Mesenchymal stem cell (in vitro differentiated cells and primary cell): ENCODE results near the gene ASPDH.

Experiments
- DNase-seq: peaks from one replicate; pipeline ENCODE4 v3.0.0-alpha.2; 2013
- H2AFZ ChIP-seq: one replicate; pipeline ENCODE4 v1.6.1; 2013; ENCODE audit warnings: low read depth, mild to moderate bottlenecking, control low read depth, inconsistent platforms, low read length, moderate library complexity
- H2AK5ac ChIP-seq: 2 replicates; pipeline ENCODE4 v1.6.1; 2013; ENCODE audit warnings: low read length, moderate library complexity, mild to moderate bottlenecking, inconsistent platforms; ENCODE audit not compliant: severe bottlenecking
- H2BK120ac ChIP-seq: one replicate; pipeline ENCODE4 v1.6.1; 2013; ENCODE audit warnings: low read depth, mild to moderate bottlenecking, inconsistent platforms, low read length, moderate library complexity
- H2BK12ac ChIP-seq, 2 experiments: one replicate each; pipeline ENCODE4 v1.6.1; 2013; ENCODE audit warnings: inconsistent platforms in 2 of 2, low read length in 2 of 2, mild to moderate bottlenecking in 2 of 2, moderate library complexity in 2 of 2, control low read depth in 1 of 2
- H2BK15ac ChIP-seq: one replicate; pipeline ENCODE4 v1.6.1; 2013; ENCODE audit warnings: mild to moderate bottlenecking, low read depth, inconsistent platforms; ENCODE audit not compliant: poor library complexity, severe bottlenecking
- H2BK5ac ChIP-seq: 2 replicates; pipeline ENCODE4 v1.6.1; 2013; ENCODE audit warnings: low read depth, mild to moderate bottlenecking, low read length, control low read depth, inconsistent platforms; ENCODE audit not compliant: poor library complexity, severe bottlenecking
- H3K14ac ChIP-seq, 2 experiments: one replicate each; pipeline ENCODE4 v1.6.1; 2013; ENCODE audit warnings: inconsistent platforms in 2 of 2, low read length in 2 of 2, control low read depth in 1 of 2, mild to moderate bottlenecking in 1 of 2, moderate library complexity in 1 of 2
- H3K18ac ChIP-seq, 2 experiments: one replicate each; pipeline ENCODE4 v1.6.1; 2013; ENCODE audit warnings: inconsistent platforms in 2 of 2, low read length in 2 of 2, control low read depth in 1 of 2, low read depth in 1 of 2, mild to moderate bottlenecking in 1 of 2
- H3K23ac ChIP-seq, 2 experiments: one replicate each; pipeline ENCODE4 v1.6.1; 2013; ENCODE audit warnings: inconsistent platforms in 2 of 2, low read length in 2 of 2, mild to moderate bottlenecking in 2 of 2, moderate library complexity in 2 of 2, control low read depth in 1 of 2
- H3K27ac ChIP-seq: 2 replicates; pipeline ENCODE4 v1.5.1; 2013; ENCODE audit warnings: mild to moderate bottlenecking, moderate library complexity, low read length, control low read depth, inconsistent platforms; ENCODE audit not compliant: poor library complexity, severe bottlenecking
- H3K27me3 ChIP-seq, 2 experiments: 2 replicates each; pipeline versions ENCODE4 v1.6.1 to v1.7.0; 2013; ENCODE audit warnings: low read length in 2 of 2, mild to moderate bottlenecking in 2 of 2, moderate library complexity in 2 of 2, control low read depth in 1 of 2, inconsistent platforms in 1 of 2; ENCODE audit not compliant: control insufficient read depth in 1 of 2, insufficient read depth in 1 of 2
- H3K36me3 ChIP-seq, 2 experiments: 2 replicates each; pipeline versions ENCODE4 v1.6.1 to v1.7.0; 2013; ENCODE audit warnings: low read length in 2 of 2, control low read depth in 1 of 2, inconsistent platforms in 1 of 2, low read depth in 1 of 2, mild to moderate bottlenecking in 1 of 2; ENCODE audit not compliant: insufficient read depth in 2 of 2, control insufficient read depth in 1 of 2
- H3K4ac ChIP-seq, 2 experiments: one replicate each; pipeline ENCODE4 v1.6.1; 2013; ENCODE audit warnings: inconsistent platforms in 2 of 2, low read length in 2 of 2, mild to moderate bottlenecking in 2 of 2, moderate library complexity in 2 of 2, control low read depth in 1 of 2, low read depth in 1 of 2
- H3K4me1 ChIP-seq: 2 replicates; pipeline ENCODE4 v1.6.1; 2013; ENCODE audit warnings: low read depth, low read length, control low read depth; ENCODE audit not compliant: control insufficient read depth, insufficient read depth
- H3K4me2 ChIP-seq: 2 replicates; pipeline ENCODE4 v1.6.1; 2013; ENCODE audit warnings: low read length, mild to moderate bottlenecking, inconsistent platforms; ENCODE audit not compliant: poor library complexity, severe bottlenecking
- H3K4me3 ChIP-seq, 2 experiments: 2 replicates each; pipeline versions ENCODE4 v1.5.1 to v1.7.0; 2013; ENCODE audit warnings: low read length in 2 of 2, mild to moderate bottlenecking in 2 of 2, control low read depth in 1 of 2, low read depth in 1 of 2; ENCODE audit not compliant: insufficient read depth in 1 of 2
- H3K79me1 ChIP-seq: replicated peaks from 2 replicates; pipeline ENCODE4 v1.6.1; 2013; ENCODE audit warnings: mild to moderate bottlenecking, control low read depth, low read length, inconsistent platforms; ENCODE audit not compliant: poor library complexity, severe bottlenecking
- H3K9ac ChIP-seq: 2 replicates; pipeline ENCODE4 v1.7.0; 2013; ENCODE audit warnings: mild to moderate bottlenecking, low read length, moderate library complexity
- H3K9me3 ChIP-seq: 2 replicates; pipeline ENCODE4 v1.7.0; 2013; ENCODE audit warnings: mild to moderate bottlenecking, low read length; ENCODE audit not compliant: control insufficient read depth
- H4K8ac ChIP-seq: one replicate; pipeline ENCODE4 v1.6.1; 2013; ENCODE audit warnings: inconsistent platforms, mild to moderate bottlenecking, low read length, moderate library complexity
- H4K91ac ChIP-seq: one replicate; pipeline ENCODE4 v1.6.1; 2013; ENCODE audit warnings: mild to moderate bottlenecking, low read length, inconsistent platforms
- WGBS: methylation state at CpG from one replicate; pipeline ENCODE4 v1.1.7; 2013; ENCODE audit warnings: mixed read lengths; 5-methylcytosine and 5-hydroxymethylcytosine counted together

Gene ASPDH

GRCh38 chr19:50555450-50556281 is 42.0 kb upstream of the ASPDH start:
- 58% methylated on average over 23 of the region's 28 CpGs for WGBS
- Histone ChIP-seq H3K4me3 (no peak overlapping the region), H3K27ac (no peak overlapping the region), H3K4me1 (no peaks in the 10 kb centered on the region), H4K91ac (no peak overlapping the region), H3K4me2 (no peak overlapping the region), H2BK15ac (no peak overlapping the region), H3K23ac (no peak overlapping the region), H2AFZ (no peak overlapping the region), H2AK5ac (no peak overlapping the region), H2BK5ac (no peak overlapping the region), H3K79me1 (no peaks in the 10 kb centered on the region), H3K18ac (no peak overlapping the region), H3K14ac (no peak overlapping the region), H3K27me3 (peaks cover 0 to 73% of the 10 kb centered on the region in 2 experiments), H2BK12ac (no peak overlapping the region), H2BK120ac (no peak overlapping the region), H3K4ac (no peak overlapping the region), H4K8ac (no peak overlapping the region), H3K9ac (no peak overlapping the region), H3K36me3 (no peaks in the 10 kb centered on the region), H3K9me3 (no peaks in the 10 kb centered on the region)
- peak; percentile 1 for DNase-seq

- Histone ChIP-seq H2AFZ (no peak overlapping the region), H3K4me2 (no peak overlapping the region), H2AK5ac (no peak overlapping the region), H3K27me3 (peaks cover 0 to 67% of the 10 kb centered on the region in 2 experiments), H3K4me1 (no peaks in the 10 kb centered on the region), H2BK120ac (no peak overlapping the region), H4K8ac (no peak overlapping the region), H3K27ac (no peak overlapping the region), H3K36me3 (no peaks in the 10 kb centered on the region), H3K9me3 (no peaks in the 10 kb centered on the region), H3K18ac (no peak overlapping the region), H2BK5ac (no peak overlapping the region), H2BK12ac (no peak overlapping the region), H3K4ac (no peak overlapping the region), H4K91ac (no peak overlapping the region), H3K23ac (no peak overlapping the region), H2BK15ac (no peak overlapping the region), H3K4me3 (no peak overlapping the region), H3K14ac (no peak overlapping the region), H3K9ac (no peak overlapping the region), H3K79me1 (no peaks in the 10 kb centered on the region)
- DNase-seq = no peak
- 77% methylated on average over 12 of the region's 12 CpGs for WGBS
Observed at GRCh38 chr19:50555033-50555432, 41.3 kb upstream of the ASPDH start.

GRCh38 chr19:50554212-50554611 is 40.5 kb upstream of the ASPDH start:
- Histone ChIP-seq H3K4ac (no peak overlapping the region), H3K4me2 (no peak overlapping the region), H3K36me3 (no peaks in the 10 kb centered on the region), H3K4me1 (no peaks in the 10 kb centered on the region), H3K18ac (no peak overlapping the region), H2AK5ac (no peak overlapping the region), H3K14ac (no peak overlapping the region), H2AFZ (no peak overlapping the region), H3K4me3 (no peak overlapping the region), H3K27ac (no peak overlapping the region), H4K8ac (no peak overlapping the region), H3K9ac (no peak overlapping the region), H3K79me1 (no peaks in the 10 kb centered on the region), H3K27me3 (peaks cover 0 to 70% of the 10 kb centered on the region in 2 experiments), H3K23ac (no peak overlapping the region), H2BK15ac (no peak overlapping the region), H2BK120ac (no peak overlapping the region), H4K91ac (no peak overlapping the region), H3K9me3 (no peaks in the 10 kb centered on the region), H2BK5ac (no peak overlapping the region), H2BK12ac (no peak overlapping the region)
- no peak for DNase-seq
- WGBS = 90% methylated on average over 10 of the region's 10 CpGs

GRCh38 chr19:50553134-50553703 is 39.5 kb upstream of the ASPDH start:
- no peak overlapping the region for H3K18ac ChIP-seq
- WGBS = 82% methylated on average over 19 of the region's 19 CpGs

More at GRCh38 chr19:50553134-50553703, 39.5 kb upstream of the ASPDH start:
- Histone ChIP-seq H2BK5ac (no peak overlapping the region), H3K9ac (no peak overlapping the region), H3K4me1 (no peaks in the 10 kb centered on the region), H2BK120ac (no peak overlapping the region), H4K91ac (no peak overlapping the region), H2AK5ac (no peak overlapping the region), H2BK12ac (no peak overlapping the region), H3K79me1 (no peaks in the 10 kb centered on the region), H3K23ac (no peak overlapping the region), H2BK15ac (no peak overlapping the region), H2AFZ (no peak overlapping the region), H3K4me3 (no peak overlapping the region), H3K27ac (no peak overlapping the region), H3K9me3 (no peaks in the 10 kb centered on the region), H3K4ac (no peak overlapping the region), H3K4me2 (no peak overlapping the region), H3K14ac (no peak overlapping the region), H4K8ac (no peak overlapping the region), H3K27me3 (peaks cover 0 to 62% of the 10 kb centered on the region in 2 experiments), H3K36me3 (no peaks in the 10 kb centered on the region)
- no peak for DNase-seq
